NCI-H2081 (cell line): Measurements from ENCODE around the gene PPP1R13B.

Experiments
- DNase-seq, 2 experiments: peaks; one replicate each; lab custom pipeline; 2025; lab: John Stamatoyannopoulos, UW

The PPP1R13B gene

GRCh38 chr14:103744621-103745395 is 102.6 kb downstream of the PPP1R13B start:
- DNase-seq: no peak

DNA sequence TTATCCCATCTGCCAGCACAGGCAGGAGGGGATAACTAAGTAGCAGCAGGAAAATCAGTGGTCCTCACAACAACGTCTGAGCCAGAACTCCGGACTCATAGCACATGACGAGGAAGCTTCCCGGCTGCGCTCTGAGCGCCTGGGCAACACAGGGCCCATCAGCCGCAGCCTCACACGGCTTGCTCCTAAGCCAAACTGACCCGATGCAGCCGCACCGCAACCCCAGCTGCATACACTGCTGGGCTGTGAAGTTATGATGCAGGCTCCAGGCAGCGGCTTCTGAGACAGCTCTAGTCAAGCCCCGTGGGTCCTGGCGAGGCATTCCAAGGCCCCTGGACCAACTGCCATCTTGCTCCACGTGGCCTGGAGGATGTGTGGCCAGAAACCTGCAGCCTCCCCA is 103.7 kb downstream of the PPP1R13B start:
- DNase-seq: no peak

- DNase-seq: no peak
Measured at GRCh38 chr14:103742499-103743255, 104.7 kb downstream of the PPP1R13B start.

- no peak for DNase-seq
Measured at GRCh38 chr14:103741876-103742275, 105.5 kb downstream of the PPP1R13B start.

DNA sequence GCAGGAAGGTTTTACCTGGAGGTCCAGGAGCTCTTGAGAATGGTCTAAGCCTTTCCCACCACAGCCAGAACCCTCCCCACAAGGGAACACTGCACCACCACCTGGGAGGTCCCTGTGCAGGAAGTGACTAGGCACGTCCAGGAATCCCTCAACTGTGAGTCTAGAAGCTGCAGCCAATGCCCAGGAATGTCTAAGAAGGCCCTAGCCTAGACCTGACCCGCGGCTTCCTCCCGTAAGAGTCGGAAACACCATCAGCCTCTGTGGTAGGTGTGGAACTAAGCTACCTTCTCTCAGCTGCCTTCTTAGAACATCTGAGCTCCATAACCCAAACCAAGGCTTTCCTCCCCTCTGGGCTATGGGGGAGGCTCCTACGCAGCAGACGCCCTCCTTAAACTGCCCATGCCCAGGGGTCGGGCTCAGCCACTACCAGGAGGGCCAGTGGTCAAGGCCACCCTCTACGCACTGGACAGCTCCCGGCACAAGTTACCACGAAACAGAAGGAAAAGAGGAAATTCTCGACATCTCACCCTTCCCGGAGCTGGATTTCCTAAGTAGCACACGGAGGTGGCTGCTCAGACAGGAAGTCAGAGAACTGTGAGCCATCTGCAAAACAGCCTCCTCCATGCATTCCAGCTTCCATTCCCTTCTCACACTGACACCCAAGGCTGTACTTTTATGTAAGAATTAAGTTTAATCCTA is 106.2 kb downstream of the PPP1R13B start:
- no peak for DNase-seq

- DNase-seq: no peak
Measured at GRCh38 chr14:103739793-103740501, 107.4 kb downstream of the PPP1R13B start.

- no peak for DNase-seq
Measured at GRCh38 chr14:103739466-103739792, 107.9 kb downstream of the PPP1R13B start.

DNA sequence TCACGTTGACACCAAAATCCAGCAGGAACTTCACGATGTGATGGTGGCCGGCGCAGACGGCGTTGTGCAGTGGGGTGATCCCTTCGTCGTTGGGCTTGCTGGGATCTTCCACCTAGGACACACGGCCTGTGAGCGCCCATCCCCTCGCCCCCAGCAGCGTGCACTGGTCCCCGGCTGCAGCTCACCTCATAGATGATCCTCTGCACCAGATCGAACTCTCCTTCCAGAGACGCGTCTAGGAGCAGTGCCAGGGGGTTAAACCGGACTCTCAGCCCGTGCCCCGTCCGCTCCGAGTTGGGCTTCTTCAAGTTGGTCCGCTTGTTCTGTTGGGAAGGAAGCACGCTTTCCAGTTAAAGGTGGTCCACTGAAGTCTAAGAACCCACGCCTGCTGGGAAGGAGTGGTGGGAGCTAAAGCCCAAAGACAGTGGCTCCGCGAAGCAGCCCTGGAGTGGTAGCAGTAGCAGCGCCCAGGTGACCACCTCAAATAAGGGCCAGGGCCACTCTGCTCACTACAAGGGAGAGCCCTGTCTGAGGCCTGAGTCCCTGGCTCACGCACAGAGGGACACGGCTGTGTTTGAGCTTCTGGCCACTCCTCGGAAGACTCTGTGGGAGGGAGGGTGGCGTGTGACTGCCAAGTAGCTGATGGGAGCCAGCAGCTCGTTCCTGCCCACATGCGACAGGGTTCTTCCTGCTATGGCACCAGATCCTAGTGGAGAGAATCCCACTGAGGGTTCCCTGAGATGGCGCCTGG is 108.5 kb downstream of the PPP1R13B start:
- DNase-seq: no peak

- no peak for DNase-seq
Measured at GRCh38 chr14:103738166-103738565, 109.2 kb downstream of the PPP1R13B start.

- no peak for DNase-seq
Measured at GRCh38 chr14:103737432-103738045, 109.8 kb downstream of the PPP1R13B start.

GRCh38 chr14:103736546-103737431 is 110.6 kb downstream of the PPP1R13B start:
- DNase-seq: no peak

DNA sequence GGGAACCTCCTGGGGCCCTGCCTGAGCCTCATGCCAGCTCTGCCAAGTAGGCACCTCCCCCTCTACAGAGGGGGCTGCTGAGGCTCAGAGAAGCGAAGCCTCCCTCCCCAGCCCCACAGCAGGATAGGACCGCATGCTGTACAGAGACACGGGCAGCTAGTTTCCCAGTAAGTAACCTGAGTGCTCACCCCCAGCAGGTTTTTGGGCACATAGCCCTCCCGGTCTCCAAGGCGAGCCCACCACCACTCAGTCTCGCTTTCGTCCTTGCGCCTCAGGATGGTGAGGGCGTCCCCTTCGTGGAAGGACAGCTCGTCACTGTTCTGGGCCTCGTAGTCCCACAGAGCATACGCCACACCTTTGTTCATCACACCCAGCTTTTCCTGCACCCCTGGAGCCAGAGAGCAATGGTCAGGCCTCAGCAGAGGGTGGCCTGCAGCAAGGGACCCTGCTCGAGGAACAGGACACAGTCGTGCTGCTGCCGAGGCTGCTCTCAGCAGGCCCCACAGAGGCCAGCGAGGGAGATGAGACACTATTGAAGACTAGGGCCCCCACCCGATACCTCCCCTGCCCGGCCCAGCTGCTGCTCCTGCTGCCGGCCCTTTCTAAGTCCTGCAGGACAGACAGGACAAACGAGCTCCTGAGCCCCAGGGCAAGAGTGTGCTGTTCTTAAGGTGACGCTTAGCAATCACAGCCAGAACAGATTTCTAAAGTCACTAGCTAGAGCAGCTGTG is 111.4 kb downstream of the PPP1R13B start:
- no peak for DNase-seq

- DNase-seq: no peak
Measured at GRCh38 chr14:103735439-103735814, 111.9 kb downstream of the PPP1R13B start.

DNA sequence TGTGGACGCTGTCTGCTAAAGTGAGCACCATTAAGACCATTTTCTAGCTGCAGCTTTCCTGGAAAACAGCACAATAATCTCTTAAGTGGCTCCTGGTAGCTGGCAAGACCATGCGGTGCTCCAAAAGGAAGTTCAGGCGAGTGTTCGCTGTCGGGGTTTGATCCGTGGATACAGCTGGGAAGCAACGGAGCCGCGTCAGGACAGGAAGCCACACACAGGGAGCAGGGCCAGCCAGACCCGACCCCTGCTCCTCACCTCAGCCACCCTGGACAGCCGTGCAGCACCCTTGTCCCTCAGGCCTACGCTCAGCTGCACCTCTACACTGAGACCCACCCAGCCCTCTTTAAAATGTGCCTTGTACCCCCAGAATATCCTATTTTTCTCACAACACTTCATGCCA is 112.4 kb downstream of the PPP1R13B start:
- no peak for DNase-seq

DNA sequence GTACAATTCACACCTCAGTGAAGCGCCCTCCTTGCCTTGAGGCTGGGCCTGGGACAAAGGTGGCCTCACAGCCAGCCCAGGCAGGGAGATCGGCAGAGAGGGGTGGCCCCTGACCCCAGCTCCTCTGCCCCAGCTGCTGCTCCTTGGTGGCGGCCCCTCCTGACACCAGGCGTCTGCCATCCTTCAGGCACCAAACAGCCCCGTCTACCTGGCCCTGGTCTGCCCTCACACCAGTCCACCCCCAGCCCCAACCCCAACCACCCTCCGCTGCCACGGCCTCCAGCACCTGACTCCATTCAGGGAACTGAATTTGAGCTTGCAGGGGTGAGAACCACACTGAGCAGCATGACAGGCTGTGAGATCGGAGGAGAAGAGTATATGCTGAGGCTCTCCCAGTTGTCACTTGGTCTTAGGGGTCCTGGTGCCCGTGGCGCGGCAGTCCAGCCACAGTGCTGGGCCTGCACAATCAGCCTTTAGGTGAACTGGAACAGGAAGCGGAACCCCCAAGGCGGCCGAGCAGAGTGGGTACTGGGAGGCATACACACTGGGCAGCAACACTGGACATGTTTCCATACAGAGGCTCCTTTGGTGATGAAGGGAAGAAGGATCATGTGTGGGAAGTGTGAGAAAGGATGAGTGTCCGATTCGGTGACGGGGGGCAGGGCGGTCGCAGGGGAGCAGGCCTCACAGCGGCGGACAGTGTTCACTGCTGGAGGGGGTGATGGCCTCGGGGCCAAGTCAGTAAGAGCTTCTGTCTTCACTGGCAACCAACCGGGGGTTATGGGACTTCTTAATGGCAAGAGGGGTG is 113.1 kb downstream of the PPP1R13B start:
- DNase-seq: no peak

- DNase-seq: no peak
Measured at GRCh38 chr14:103733651-103734050, 113.7 kb downstream of the PPP1R13B start.

DNA sequence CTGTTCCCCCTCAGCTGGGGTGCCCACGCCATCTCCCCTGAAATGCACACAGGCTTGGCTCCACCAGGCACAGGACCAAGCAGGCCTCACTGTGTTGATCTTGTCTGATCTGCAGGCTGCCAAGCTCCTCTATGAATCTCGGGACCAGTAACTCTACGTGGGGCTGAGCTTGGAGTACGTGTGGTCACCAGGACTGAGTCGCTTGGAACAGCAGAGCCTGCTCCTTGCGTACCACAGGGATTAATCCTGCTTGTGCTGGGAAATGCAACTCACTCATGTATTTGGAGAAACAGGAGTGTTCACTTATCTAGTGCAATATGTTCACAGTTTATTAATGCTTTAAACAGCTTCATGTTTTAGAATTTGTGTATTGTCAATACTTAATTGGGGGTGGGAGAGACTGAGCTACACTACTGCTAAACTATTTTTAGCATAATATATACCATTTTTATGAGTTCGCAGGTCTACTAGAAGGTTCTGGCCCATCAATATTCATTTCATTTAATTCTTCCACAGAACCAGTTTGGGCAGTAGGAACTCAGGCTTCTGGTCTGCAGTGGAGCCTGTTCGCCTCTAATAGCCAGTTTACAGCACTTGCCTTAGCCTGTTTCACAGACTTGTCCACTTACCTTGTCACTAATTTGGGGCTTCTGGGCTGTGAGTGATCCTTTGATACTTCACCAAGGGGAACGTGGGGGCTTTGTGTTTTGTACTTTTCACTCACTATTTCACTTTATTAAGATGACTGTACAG is 114.3 kb downstream of the PPP1R13B start:
- no peak for DNase-seq
